ENCODE results near the gene SAMD10.

GRCh38 chr20:63951398-63952209, 27.8 kb downstream of the SAMD10 start:
- no peak for TF ChIP-seq CTCF (conservative IDR thresholded peaks at IDR 0.05)
- no peak for TF ChIP-seq ZFX (IDR thresholded peaks at IDR 0.05)
